Activated T-helper 1 cell treated with Interleukin-2 at 50 U/mL for 16 hours (primary cell): ENCODE measurements around the gene CNNM3.

Experiments used
- DNase-seq: peaks from one replicate; pipeline ENCODE4 v3.0.0-alpha.2; 2020; ENCODE audit warnings: low read depth

Gene CNNM3

GRCh38 chr2:96819128-96819875 is 3.2 kb downstream of the CNNM3 start:
- no peak for DNase-seq

GRCh38 chr2:96819876-96820511 is 3.9 kb downstream of the CNNM3 start:
- no peak for DNase-seq

GRCh38 chr2:96821113-96821675 is 5.1 kb downstream of the CNNM3 start:
- no peak for DNase-seq

GRCh38 chr2:96822786-96823185 is 6.7 kb downstream of the CNNM3 start:
- no peak for DNase-seq

- no peak for DNase-seq
Observed at GRCh38 chr2:96823198-96823597, 7.1 kb downstream of the CNNM3 start.

GRCh38 chr2:96824079-96824870 is 8.2 kb downstream of the CNNM3 start:
- no peak for DNase-seq

GRCh38 chr2:96825057-96825456 is 9.0 kb downstream of the CNNM3 start:
- no peak for DNase-seq

- no peak for DNase-seq
Observed at GRCh38 chr2:96826546-96827278, 10.6 kb downstream of the CNNM3 start.

- DNase-seq = no peak
Observed at GRCh38 chr2:96828436-96828835, 12.4 kb downstream of the CNNM3 start.

GRCh38 chr2:96828874-96829273 is 12.8 kb downstream of the CNNM3 start:
- no peak for DNase-seq

GRCh38 chr2:96830044-96830562 is 14.0 kb downstream of the CNNM3 start:
- DNase-seq = no peak

GRCh38 chr2:96831679-96832078 is 15.6 kb downstream of the CNNM3 start:
- no peak for DNase-seq

GRCh38 chr2:96832408-96832753 is 16.3 kb downstream of the CNNM3 start:
- no peak for DNase-seq

GRCh38 chr2:96832754-96833507 is 16.9 kb downstream of the CNNM3 start:
- no peak for DNase-seq

GRCh38 chr2:96835830-96836229 is 19.8 kb downstream of the CNNM3 start:
- no peak for DNase-seq

GRCh38 chr2:96837575-96837974 is 21.5 kb downstream of the CNNM3 start:
- DNase-seq = no peak

GRCh38 chr2:96838345-96839292 is 22.6 kb downstream of the CNNM3 start:
- DNase-seq = no peak

- DNase-seq = peak; percentile 80
Observed at GRCh38 chr2:96839293-96839874, 23.3 kb downstream of the CNNM3 start.
